ENCODE data around the gene DKC1. TPM values are rescaled to one million over a fixed set of nuclear protein-coding genes. Genes with fewer than 3 reads are reported as not detected.
A peak's percentile ranks its signal among the peaks of the same experiment; 100 is the strongest.

Gene DKC1
- total RNA-seq, 3 donors from 2014 or later: 269 to 289 (median 286) TPM

GRCh38 chrX:154793084-154793795, 30.6 kb downstream of the DKC1 start:
- no peaks in the 10 kb centered on the region for H3K36me3 Mint-ChIP-seq (ENCODE audit: insufficient read depth)

GRCh38 chrX:154795016-154795415, 32.4 kb downstream of the DKC1 start:
- no peak for ATAC-seq
- H3K36me3 Mint-ChIP-seq (ENCODE audit: insufficient read depth): no peaks in the 10 kb centered on the region
- H3K4me1 Mint-ChIP-seq (ENCODE audit: low read depth): peaks cover 17% of the 10 kb centered on the region
- H3K27me3 Mint-ChIP-seq (ENCODE audit: low read depth): no peaks in the 10 kb centered on the region
- no peak for DNase-seq
- no peak overlapping the region for H3K4me3 Mint-ChIP-seq
- H3K9me3 Mint-ChIP-seq: no peaks in the 10 kb centered on the region

More at GRCh38 chrX:154793084-154793795, 30.6 kb downstream of the DKC1 start:
- Mint-ChIP-seq H3K27me3 (ENCODE audit: low read depth) (no peaks in the 10 kb centered on the region), H3K4me1 (ENCODE audit: low read depth) (peaks cover 4% of the 10 kb centered on the region), H3K9me3 (no peaks in the 10 kb centered on the region), H3K4me3 (no peak overlapping the region)
- no peak for ATAC-seq
- DNase-seq: no peak

GRCh38 chrX:154797006-154797405, 34.3 kb downstream of the DKC1 start:
- Mint-ChIP-seq H3K4me3 (no peak overlapping the region), H3K9me3 (no peaks in the 10 kb centered on the region), H3K4me1 (ENCODE audit: low read depth) (peaks cover 32% of the 10 kb centered on the region), H3K27me3 (ENCODE audit: low read depth) (no peaks in the 10 kb centered on the region), H3K36me3 (ENCODE audit: insufficient read depth) (no peaks in the 10 kb centered on the region)
- no peak for ATAC-seq
- DNase-seq: no peak

- H3K9me3 Mint-ChIP-seq: no peaks in the 10 kb centered on the region
- H3K4me1 Mint-ChIP-seq (ENCODE audit: low read depth): peaks cover 46% of the 10 kb centered on the region
- H3K36me3 Mint-ChIP-seq (ENCODE audit: insufficient read depth): no peaks in the 10 kb centered on the region
- ATAC-seq: no peak
- no peak for DNase-seq
- H3K4me3 Mint-ChIP-seq: no peak overlapping the region
- no peaks in the 10 kb centered on the region for H3K27me3 Mint-ChIP-seq (ENCODE audit: low read depth)
Measured at GRCh38 chrX:154799556-154800348, 37.1 kb downstream of the DKC1 start.

- no peak overlapping the region for H3K4me3 Mint-ChIP-seq
Measured at GRCh38 chrX:154800478-154801210, 38.0 kb downstream of the DKC1 start.

GRCh38 chrX:154802947-154803346, 40.3 kb downstream of the DKC1 start:
- Mint-ChIP-seq H3K4me1 (ENCODE audit: low read depth) (peaks cover 48% of the 10 kb centered on the region), H3K27me3 (ENCODE audit: low read depth) (no peaks in the 10 kb centered on the region), H3K4me3 (no peak overlapping the region), H3K36me3 (ENCODE audit: insufficient read depth) (no peaks in the 10 kb centered on the region), H3K9me3 (no peaks in the 10 kb centered on the region)
- ATAC-seq: no peak
- DNase-seq: no peak

More at GRCh38 chrX:154800478-154801210, 38.0 kb downstream of the DKC1 start:
- Mint-ChIP-seq H3K27me3 (ENCODE audit: low read depth) (no peaks in the 10 kb centered on the region), H3K9me3 (no peaks in the 10 kb centered on the region), H3K4me1 (ENCODE audit: low read depth) (peaks cover 49% of the 10 kb centered on the region), H3K36me3 (ENCODE audit: insufficient read depth) (no peaks in the 10 kb centered on the region)
- DNase-seq (no peak), ATAC-seq (no peak)

- Mint-ChIP-seq H3K4me1 (ENCODE audit: low read depth) (peaks cover 40% of the 10 kb centered on the region), H3K36me3 (ENCODE audit: insufficient read depth) (no peaks in the 10 kb centered on the region), H3K9me3 (no peaks in the 10 kb centered on the region), H3K27me3 (ENCODE audit: low read depth) (no peaks in the 10 kb centered on the region), H3K4me3 (peak overlapping the region; percentile 75)
- DNase-seq (no peak), ATAC-seq (no peak)
Measured at GRCh38 chrX:154804261-154804956, 41.7 kb downstream of the DKC1 start.

- Mint-ChIP-seq H3K4me1 (ENCODE audit: low read depth) (peaks cover 37% of the 10 kb centered on the region), H3K4me3 (peak within 1 kb of the TSS; percentile 75)
Measured at GRCh38 chrX:154804957-154805695, 42.5 kb downstream of the DKC1 start, which contains the start of gene MPP1. Gene MPP1, minus strand, starts transcription at chrX:154805485. Its CDS starts 112 bp downstream, at chrX:154805373.

GRCh38 chrX:154805696-154806091, 43.0 kb downstream of the DKC1 start:
- ATAC-seq (peak in 1 of 2 donors; percentile 5), DNase-seq (no peak)
- no peaks in the 10 kb centered on the region for H3K27me3 Mint-ChIP-seq (ENCODE audit: low read depth)
- no peaks in the 10 kb centered on the region for H3K9me3 Mint-ChIP-seq
- H3K36me3 Mint-ChIP-seq (ENCODE audit: insufficient read depth): no peaks in the 10 kb centered on the region
- H3K4me1 Mint-ChIP-seq (ENCODE audit: low read depth): peaks cover 31% of the 10 kb centered on the region
- H3K4me3 Mint-ChIP-seq: peak overlapping the region; percentile 75

More at GRCh38 chrX:154804957-154805695, 42.5 kb downstream of the DKC1 start, which contains the start of gene MPP1:
- no peaks in the 10 kb centered on the region for H3K36me3 Mint-ChIP-seq (ENCODE audit: insufficient read depth)
- H3K27me3 Mint-ChIP-seq (ENCODE audit: low read depth): no peaks in the 10 kb centered on the region
- H3K9me3 Mint-ChIP-seq: no peaks in the 10 kb centered on the region
- ATAC-seq (peak; percentile 88 to 91), DNase-seq (peak; percentile 72)

- H3K27me3 Mint-ChIP-seq (ENCODE audit: low read depth): no peaks in the 10 kb centered on the region
- peaks cover 23% of the 10 kb centered on the region for H3K4me1 Mint-ChIP-seq (ENCODE audit: low read depth)
- DNase-seq (no peak), ATAC-seq (no peak)
- no peak overlapping the region for H3K4me3 Mint-ChIP-seq
- no peaks in the 10 kb centered on the region for H3K36me3 Mint-ChIP-seq (ENCODE audit: insufficient read depth)
- no peaks in the 10 kb centered on the region for H3K9me3 Mint-ChIP-seq
Measured at GRCh38 chrX:154806837-154807501, 44.3 kb downstream of the DKC1 start.

- no peaks in the 10 kb centered on the region for H3K9me3 Mint-ChIP-seq
- ATAC-seq (peak; percentile 53 to 57), DNase-seq (no peak)
- no peaks in the 10 kb centered on the region for H3K27me3 Mint-ChIP-seq (ENCODE audit: low read depth)
- H3K4me3 Mint-ChIP-seq: no peak overlapping the region
- H3K36me3 Mint-ChIP-seq (ENCODE audit: insufficient read depth): no peaks in the 10 kb centered on the region
- peaks cover 8% of the 10 kb centered on the region for H3K4me1 Mint-ChIP-seq (ENCODE audit: low read depth)
Measured at GRCh38 chrX:154809939-154810665, 47.4 kb downstream of the DKC1 start.

GRCh38 chrX:154812341-154813101, 49.9 kb downstream of the DKC1 start:
- no peak overlapping the region for H3K4me3 Mint-ChIP-seq
- H3K27me3 Mint-ChIP-seq (ENCODE audit: low read depth): no peaks in the 10 kb centered on the region
- H3K4me1 Mint-ChIP-seq (ENCODE audit: low read depth): peaks cover 3% of the 10 kb centered on the region
- no peaks in the 10 kb centered on the region for H3K9me3 Mint-ChIP-seq
- DNase-seq (no peak), ATAC-seq (no peak)
- no peaks in the 10 kb centered on the region for H3K36me3 Mint-ChIP-seq (ENCODE audit: insufficient read depth)

Measured in activated T-cell treated with anti-CD3 and anti-CD28 coated beads, Interleukin-2, amount 50 U/mL, for 4 hours (primary cell).